IPS DF 6.9 (cell line): ENCODE measurements around the gene SYNCRIP.

ENCODE experiments used
- DNase-seq: peaks from one replicate; pipeline ENCODE4 v3.0.0-alpha.2; 2013; ENCODE audit warnings: low read depth, low spot score
- H3K27ac ChIP-seq: one replicate; pipeline ENCODE4 v1.5.1; 2013; ENCODE audit warnings: low read length, control low read depth
- H3K27me3 ChIP-seq: 2 replicates; pipeline ENCODE4 v1.6.1; 2013; ENCODE audit warnings: mild to moderate bottlenecking, low read length; ENCODE audit not compliant: control insufficient read depth, insufficient read depth
- H3K36me3 ChIP-seq: 2 replicates; pipeline ENCODE4 v1.6.1; 2013; ENCODE audit warnings: low read length; ENCODE audit not compliant: control insufficient read depth, insufficient read depth
- H3K4me1 ChIP-seq: 2 replicates; pipeline ENCODE4 v1.6.1; 2013; ENCODE audit warnings: low read length; ENCODE audit not compliant: control insufficient read depth, insufficient read depth
- H3K4me3 ChIP-seq: 2 replicates; pipeline ENCODE4 v1.5.1; 2013; ENCODE audit warnings: mild to moderate bottlenecking, low read length
- H3K9me3 ChIP-seq: 2 replicates; pipeline ENCODE4 v1.6.1; 2013; ENCODE audit warnings: low read length, inconsistent platforms; ENCODE audit not compliant: control insufficient read depth, insufficient read depth
- WGBS: extraction: QIAGEN DNeasy Blood & Tissue Kit; methylation state at CpG from one replicate; pipeline ENCODE4 v1.1.7; 2013; ENCODE audit warnings: mixed read lengths, missing lambda C conversion rate; ENCODE audit not compliant: insufficient read length, insufficient coverage; 5-methylcytosine and 5-hydroxymethylcytosine counted together

The SYNCRIP gene

GRCh38 chr6:85678026-85678601, 35.4 kb upstream of the SYNCRIP start:
- Histone ChIP-seq H3K4me3 (peak overlapping the region; percentile 79), H3K27ac (no peak overlapping the region), H3K27me3 (no peaks in the 10 kb centered on the region), H3K36me3 (peaks cover 15% of the 10 kb centered on the region; the same call in 1 of the 2 replicates), H3K4me1 (0 out of 2 replicates have a peak, but pooled peaks cover 1% of the 10 kb centered on the region), H3K9me3 (no peaks in the 10 kb centered on the region)
- WGBS: no CpG with 5 or more reads among the region's 34 CpGs
- no peak for DNase-seq

GRCh38 chr6:85677234-85677956, 34.7 kb upstream of the SYNCRIP start:
- Histone ChIP-seq H3K4me3 (peak overlapping the region; percentile 79; the same call in 1 of the 2 replicates), H3K9me3 (no peaks in the 10 kb centered on the region), H3K36me3 (peaks cover 15% of the 10 kb centered on the region; the same call in 1 of the 2 replicates), H3K27ac (no peak overlapping the region), H3K4me1 (0 out of 2 replicates have a peak, but pooled peaks cover 1% of the 10 kb centered on the region), H3K27me3 (no peaks in the 10 kb centered on the region)
- no CpG with 5 or more reads among the region's 12 CpGs for WGBS
- no peak for DNase-seq

- no peak for DNase-seq
- Histone ChIP-seq H3K27me3 (no peaks in the 10 kb centered on the region), H3K4me1 (0 out of 2 replicates have a peak, but pooled peaks cover 1% of the 10 kb centered on the region), H3K4me3 (peak overlapping the region; percentile 79; the same call in 1 of the 2 replicates), H3K36me3 (peaks cover 17% of the 10 kb centered on the region; the same call in 1 of the 2 replicates), H3K27ac (no peak overlapping the region), H3K9me3 (no peaks in the 10 kb centered on the region)
- WGBS: no CpG with 5 or more reads among the region's 6 CpGs
Measured at GRCh38 chr6:85676086-85676729, 33.5 kb upstream of the SYNCRIP start.

DNA sequence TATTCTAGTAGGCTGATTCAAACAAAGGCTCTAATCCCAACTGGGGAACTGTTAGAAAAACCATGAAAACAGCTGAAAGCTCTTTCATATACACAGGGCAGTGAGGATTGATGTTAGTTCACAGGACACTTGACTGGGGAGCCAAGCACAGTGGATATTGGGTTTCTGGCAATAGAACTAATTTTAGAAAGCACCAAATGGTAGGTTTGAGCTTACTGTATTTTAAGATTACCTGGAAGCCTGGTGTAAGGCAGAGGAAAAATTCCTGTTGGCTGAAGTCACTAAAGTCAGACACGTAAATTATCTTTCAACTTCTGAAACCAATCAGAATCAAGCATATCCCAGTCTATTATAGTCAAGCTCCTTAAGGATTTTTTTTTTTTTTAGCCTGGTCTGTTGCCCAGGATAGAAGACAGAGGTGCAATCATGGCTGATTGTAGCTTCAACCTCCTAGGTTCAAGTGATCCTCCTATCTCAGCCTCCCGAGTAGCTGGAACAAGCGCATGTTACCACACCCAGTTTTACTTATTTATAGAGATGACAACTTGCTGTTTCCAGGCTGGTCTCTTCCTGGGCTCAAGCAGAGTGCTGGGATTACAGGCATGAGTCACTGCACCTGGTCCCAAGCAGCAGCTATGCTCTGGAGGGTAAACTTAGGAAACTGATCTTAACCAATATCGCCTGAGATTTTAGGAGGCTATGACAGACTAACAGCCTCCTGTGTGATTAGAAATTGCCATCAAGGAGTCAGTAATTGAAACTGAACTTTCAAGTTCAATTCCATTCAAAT, 32.5 kb upstream of the SYNCRIP start:
- H3K27me3 ChIP-seq: no peaks in the 10 kb centered on the region
- no peak overlapping the region; the same call in 1 of the 2 replicates for H3K4me3 ChIP-seq
- no peak overlapping the region for H3K27ac ChIP-seq
- no peak for DNase-seq
- no peaks in the 10 kb centered on the region for H3K9me3 ChIP-seq
- H3K4me1 ChIP-seq: no peaks in the 10 kb centered on the region
- H3K36me3 ChIP-seq: peaks cover 17% of the 10 kb centered on the region; the same call in 1 of the 2 replicates
- WGBS: no CpG with 5 or more reads among the region's 4 CpGs

DNA sequence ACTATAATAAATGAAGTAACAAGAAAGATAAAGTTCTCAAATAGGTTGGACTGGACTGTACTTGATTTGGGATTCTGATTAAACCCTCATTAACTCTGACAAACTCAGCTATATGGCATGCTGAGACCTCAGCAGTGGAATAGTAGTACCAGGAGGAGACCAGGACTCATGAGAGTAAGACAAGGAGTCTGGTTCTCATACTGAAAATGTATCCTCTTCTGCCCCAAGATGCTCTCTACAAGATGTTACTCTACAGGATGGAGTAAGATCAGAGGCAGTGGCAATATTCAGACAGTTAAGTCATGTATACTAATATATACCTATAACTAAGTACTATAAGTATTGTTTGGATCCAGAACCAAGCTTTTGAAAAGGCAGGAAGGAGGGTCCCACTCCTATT, 31.9 kb upstream of the SYNCRIP start:
- no peaks in the 10 kb centered on the region for H3K4me1 ChIP-seq
- no peak for DNase-seq
- H3K9me3 ChIP-seq: no peaks in the 10 kb centered on the region
- peaks cover 17% of the 10 kb centered on the region; the same call in 1 of the 2 replicates for H3K36me3 ChIP-seq
- H3K4me3 ChIP-seq: no peak overlapping the region
- H3K27ac ChIP-seq: no peak overlapping the region
- no peaks in the 10 kb centered on the region for H3K27me3 ChIP-seq

DNA sequence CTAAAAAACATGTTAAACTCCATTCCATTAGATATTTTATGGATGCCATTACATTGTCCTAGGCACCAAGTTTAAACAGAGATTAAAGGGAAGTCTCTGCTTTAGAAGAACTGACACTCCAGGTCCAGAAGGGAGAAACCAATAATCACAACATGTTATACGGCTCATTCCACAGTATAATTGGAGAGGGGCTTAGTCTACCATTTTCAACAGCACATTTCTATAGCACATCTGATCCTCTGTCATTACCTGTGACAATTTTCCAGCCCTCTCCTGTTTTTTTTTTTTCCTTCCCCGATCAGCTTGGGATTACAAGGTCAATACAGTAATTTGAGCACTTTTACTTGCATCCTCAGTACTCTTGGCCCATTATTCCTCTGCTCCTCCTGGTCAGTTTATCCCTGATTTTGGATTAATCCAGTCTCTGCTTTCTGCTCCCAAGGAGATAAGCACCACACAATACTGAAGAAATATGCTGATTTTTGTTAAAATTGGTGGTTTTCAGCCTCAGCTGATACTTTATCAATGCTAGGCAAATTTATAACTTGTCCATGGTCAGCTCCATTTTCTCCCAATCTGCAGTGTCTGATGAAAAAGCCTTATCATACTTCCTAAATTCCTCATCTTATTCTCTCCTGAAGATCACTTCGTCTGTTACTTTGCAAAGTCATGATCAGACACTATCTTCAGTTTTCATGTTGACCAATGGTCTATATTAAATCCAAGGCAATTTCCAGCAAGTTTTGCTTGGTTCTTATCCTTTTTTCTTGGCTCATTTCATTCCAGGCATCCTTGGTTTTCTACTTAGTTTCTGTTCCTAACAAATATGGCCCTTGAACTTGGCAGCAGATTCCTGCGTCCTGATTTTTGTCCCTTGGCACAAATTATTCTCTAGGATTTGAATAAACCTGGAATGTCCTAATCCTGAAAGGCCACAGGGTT, 30.8 kb upstream of the SYNCRIP start:
- no peak for DNase-seq
- Histone ChIP-seq H3K27me3 (no peaks in the 10 kb centered on the region), H3K36me3 (peaks cover 17% of the 10 kb centered on the region; the same call in 1 of the 2 replicates), H3K27ac (no peak overlapping the region), H3K4me3 (no peak overlapping the region), H3K9me3 (no peaks in the 10 kb centered on the region), H3K4me1 (no peaks in the 10 kb centered on the region)
- WGBS: no CpG with 5 or more reads among the region's 4 CpGs

- WGBS: no CpG with 5 or more reads among the region's 4 CpGs
- no peak overlapping the region for H3K27ac ChIP-seq
- no peaks in the 10 kb centered on the region for H3K9me3 ChIP-seq
Measured at GRCh38 chr6:85672623-85673022, 29.9 kb upstream of the SYNCRIP start.

GRCh38 chr6:85672050-85672449, 29.4 kb upstream of the SYNCRIP start:
- H3K27ac ChIP-seq: no peak overlapping the region

More at GRCh38 chr6:85672623-85673022, 29.9 kb upstream of the SYNCRIP start:
- Histone ChIP-seq H3K27me3 (no peaks in the 10 kb centered on the region), H3K4me1 (no peaks in the 10 kb centered on the region), H3K36me3 (peaks cover 17% of the 10 kb centered on the region; the same call in 1 of the 2 replicates), H3K4me3 (no peak overlapping the region)
- DNase-seq: no peak

GRCh38 chr6:85670573-85670972, 27.9 kb upstream of the SYNCRIP start:
- DNase-seq: no peak
- no peak overlapping the region for H3K27ac ChIP-seq
- no CpG with 5 or more reads among the region's 3 CpGs for WGBS

More at GRCh38 chr6:85672050-85672449, 29.4 kb upstream of the SYNCRIP start:
- H3K4me1 ChIP-seq: no peaks in the 10 kb centered on the region
- H3K4me3 ChIP-seq: no peak overlapping the region
- H3K27me3 ChIP-seq: no peaks in the 10 kb centered on the region
- no peak for DNase-seq
- H3K9me3 ChIP-seq: no peaks in the 10 kb centered on the region
- peaks cover 17% of the 10 kb centered on the region; the same call in 1 of the 2 replicates for H3K36me3 ChIP-seq

More at GRCh38 chr6:85670573-85670972, 27.9 kb upstream of the SYNCRIP start:
- Histone ChIP-seq H3K4me3 (no peak overlapping the region), H3K27me3 (no peaks in the 10 kb centered on the region), H3K36me3 (peaks cover 6% of the 10 kb centered on the region; the same call in 1 of the 2 replicates), H3K9me3 (no peaks in the 10 kb centered on the region), H3K4me1 (no peaks in the 10 kb centered on the region)
